HG03045 (cell line): ENCODE measurements around the gene PKN1.
"Not testable (repeated sequence)": the region's sequence is repeated elsewhere in the genome, so short reads cannot be mapped to it uniquely, and the experiment has no call there.

Source experiments
- ATAC-seq: cut with Tn5 transposase; IDR thresholded peaks from one replicate; pipeline ENCODE4 v1.9.1; 2021; ENCODE audit warnings: mild to moderate bottlenecking, moderate library complexity; ENCODE audit not compliant: unreplicated experiment

The PKN1 gene

GRCh38 chr19:14479309-14479974 lies 46.3 kb downstream of the PKN1 start:
- ATAC-seq, result no peak

- ATAC-seq, result no peak
Measured at GRCh38 chr19:14479975-14480699, 47.0 kb downstream of the PKN1 start.

DNA sequence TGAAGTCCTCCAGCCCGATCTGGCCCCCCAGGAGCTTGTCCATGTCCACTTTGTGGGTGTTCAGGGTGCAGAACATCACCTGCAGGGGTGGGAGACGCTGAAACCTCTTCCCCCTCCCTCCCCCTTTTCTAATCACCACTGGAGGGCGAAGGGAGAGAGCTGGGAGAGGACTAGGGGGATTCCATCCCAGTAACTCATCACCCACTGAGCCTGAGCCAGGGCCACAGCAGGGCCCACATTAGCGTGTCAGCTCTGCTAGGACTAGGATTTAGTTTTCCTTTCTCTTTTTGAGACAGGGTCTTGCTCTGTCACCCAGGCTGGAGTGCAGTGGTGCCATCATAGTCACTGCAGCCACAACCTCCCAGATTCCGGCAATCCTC lies 47.6 kb downstream of the PKN1 start:
- no peak for ATAC-seq

GRCh38 chr19:14482172-14482941 lies 49.3 kb downstream of the PKN1 start:
- ATAC-seq, result no peak

DNA sequence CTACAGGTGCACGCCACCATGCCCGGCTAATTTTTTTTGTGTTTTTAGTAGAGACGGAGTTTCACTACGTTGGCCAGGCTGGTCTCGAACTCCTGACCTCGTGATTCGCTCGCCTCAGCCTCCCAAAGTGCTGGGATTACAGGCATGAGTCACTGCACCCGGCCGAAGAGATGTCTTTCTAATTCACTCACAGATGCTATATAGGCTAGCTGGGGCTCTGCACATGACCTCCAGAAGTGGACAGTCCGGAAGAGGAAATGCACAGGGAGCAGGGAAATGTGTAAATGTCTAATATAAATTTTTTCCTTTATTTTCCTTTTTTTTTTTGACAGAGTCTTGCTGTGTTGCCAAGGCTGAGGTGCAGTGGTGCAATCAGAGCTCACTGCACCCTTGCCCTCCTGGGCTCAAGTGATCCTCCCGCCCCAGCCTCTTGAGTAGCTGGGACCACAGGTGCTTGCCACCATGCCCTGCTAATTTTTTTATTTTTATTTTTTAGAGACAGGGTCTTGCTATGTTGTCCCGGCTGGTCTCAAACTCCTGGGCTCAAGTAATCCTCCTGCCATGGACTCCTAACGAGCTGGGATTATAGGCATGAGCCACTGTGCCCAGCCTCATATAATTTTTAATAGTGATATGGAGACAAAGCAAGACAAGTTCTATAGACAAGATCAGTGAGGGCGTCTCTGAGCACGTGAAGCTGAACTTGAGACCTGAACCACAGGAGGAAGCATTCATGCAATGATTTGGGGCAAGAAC lies 54.4 kb downstream of the PKN1 start:
- no peak for ATAC-seq

- ATAC-seq, result no peak
Measured at GRCh38 chr19:14492756-14493337, 59.7 kb downstream of the PKN1 start.

DNA sequence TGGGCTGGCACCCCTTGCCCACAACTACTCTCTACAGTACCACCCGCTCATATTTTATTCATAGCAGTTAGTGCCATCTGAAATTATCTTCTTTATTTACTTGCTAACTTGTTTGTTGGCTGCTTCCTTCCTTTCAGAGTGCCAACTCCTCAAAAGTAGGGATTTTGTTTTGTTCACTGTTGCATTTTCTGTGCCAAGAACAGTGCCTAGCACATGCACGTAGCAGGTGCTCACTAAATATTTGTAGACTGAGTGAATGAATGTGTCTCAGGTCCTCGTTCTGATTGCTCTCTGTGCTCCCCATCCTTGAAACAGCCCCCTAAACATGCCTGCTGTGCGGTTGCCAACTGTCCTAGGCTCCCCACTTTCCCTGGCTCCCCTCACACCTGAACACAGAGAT lies 61.3 kb downstream of the PKN1 start:
- ATAC-seq, result no peak

DNA sequence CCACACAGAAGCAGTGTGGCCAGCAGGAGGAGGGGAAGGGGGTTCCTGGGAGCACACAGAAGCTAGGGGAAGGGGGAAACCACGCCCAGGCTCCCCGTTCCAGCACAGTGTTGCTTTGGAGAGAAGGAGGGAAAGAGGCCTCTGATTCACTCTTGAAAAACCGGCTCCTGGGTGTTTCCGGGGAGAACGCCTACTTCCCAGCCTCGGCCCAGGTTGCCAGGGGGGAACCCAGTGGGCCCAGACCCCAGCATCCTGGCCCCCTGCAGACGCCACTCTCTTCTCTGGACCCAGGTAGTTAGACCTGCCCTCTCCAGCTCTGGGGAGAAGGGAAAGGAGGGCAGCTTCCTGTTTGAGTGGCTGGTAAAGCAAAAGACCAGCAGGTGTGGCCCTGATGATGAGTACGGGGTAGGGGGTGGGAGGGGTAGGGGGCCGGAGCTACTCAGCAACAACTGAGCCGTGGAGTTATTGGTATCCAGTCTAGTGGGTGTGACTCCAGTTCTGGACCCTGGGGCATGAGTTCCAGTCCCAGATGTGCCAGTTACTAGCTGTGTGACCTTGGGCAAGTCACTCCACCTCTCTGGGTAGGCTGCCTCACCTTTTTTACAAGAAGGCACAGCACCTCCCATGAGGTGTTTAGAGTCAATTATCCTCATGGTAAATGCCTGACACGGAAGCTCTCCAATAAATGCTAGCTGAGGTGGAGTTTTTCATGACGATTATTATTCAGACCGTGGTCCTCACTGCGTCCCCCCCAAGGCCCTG lies 62.0 kb downstream of the PKN1 start:
- ATAC-seq, result no peak

- peak; percentile 25 for ATAC-seq
Measured at GRCh38 chr19:14495672-14496028, 62.5 kb downstream of the PKN1 start.

GRCh38 chr19:14496029-14496833 lies 63.1 kb downstream of the PKN1 start, which contains the start of gene GIPC1:
TSS of gene GIPC1 (minus strand) at chr19:14496127. CDS start at chr19:14482976, 13,151 bp downstream.
- peak; percentile 71 for ATAC-seq

- ATAC-seq, result no peak
Measured at GRCh38 chr19:14496834-14497227, 63.7 kb downstream of the PKN1 start.

GRCh38 chr19:14497228-14497921 lies 64.3 kb downstream of the PKN1 start:
- ATAC-seq, result no peak

DNA sequence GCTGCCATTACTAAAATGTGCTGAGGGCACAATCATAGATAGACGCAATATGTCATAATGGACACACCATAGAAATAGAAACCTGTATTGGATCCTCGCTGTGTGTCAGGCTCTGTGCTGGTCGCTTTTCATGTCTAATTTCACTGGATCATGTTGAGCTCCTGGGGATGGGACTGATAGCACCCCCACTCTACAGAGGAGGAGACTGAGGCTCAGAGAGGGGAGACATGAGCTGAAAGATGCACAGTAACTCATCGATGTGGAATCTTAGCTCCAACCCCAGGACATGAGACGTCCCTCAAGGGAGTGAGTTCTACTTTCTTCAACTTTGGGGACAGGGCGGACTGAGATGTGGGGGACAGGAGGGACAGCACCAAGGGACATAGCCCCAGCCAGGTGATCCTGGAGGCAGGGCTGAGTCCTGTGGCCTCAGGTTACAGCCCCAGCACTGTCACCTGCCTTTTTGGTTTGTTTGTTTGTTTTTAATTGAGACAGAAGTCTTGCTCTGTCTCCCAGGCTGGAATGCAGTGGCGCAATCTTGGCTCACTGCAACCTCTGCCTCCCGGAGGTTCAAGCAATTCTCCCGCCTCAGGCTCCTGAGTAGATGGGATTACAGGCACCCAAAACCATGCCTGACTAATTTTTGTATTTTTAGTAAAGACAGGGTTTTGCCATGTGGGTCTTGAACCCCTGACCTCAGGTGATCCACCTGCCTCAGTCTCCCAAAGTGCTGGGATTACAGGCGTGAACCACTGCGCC lies 69.4 kb downstream of the PKN1 start:
- no peak for ATAC-seq

- ATAC-seq, result no peak
Measured at GRCh38 chr19:14503285-14503684, 70.2 kb downstream of the PKN1 start.

DNA sequence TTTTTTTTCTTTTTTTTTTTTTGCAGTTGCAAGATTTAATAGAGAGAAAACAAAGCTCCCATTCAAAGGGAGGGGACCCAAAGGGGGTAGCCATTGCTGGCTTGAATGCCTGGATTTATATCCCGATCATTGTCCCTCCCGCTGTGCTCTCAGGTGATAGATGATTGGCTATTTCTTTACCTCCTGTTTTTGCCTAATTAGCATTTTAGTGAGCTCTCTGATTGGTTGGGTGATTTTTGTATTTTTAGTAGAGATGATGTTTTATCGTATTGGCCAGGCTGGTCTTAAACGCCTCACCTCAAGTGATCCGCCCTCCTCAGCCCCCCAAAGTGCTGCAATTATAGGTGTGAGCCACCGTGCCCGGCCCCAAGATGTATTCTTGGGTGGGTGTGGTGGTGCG lies 71.5 kb downstream of the PKN1 start:
- not testable (repeated sequence) for ATAC-seq

- ATAC-seq, result no peak
Measured at GRCh38 chr19:14505488-14506239, 72.6 kb downstream of the PKN1 start.
